WTC11 (cell line): ENCODE measurements around the gene P2RX6. TPM values are rescaled to one million over a fixed set of nuclear protein-coding genes. Genes with fewer than 3 reads are reported as not detected.
A peak's percentile ranks its signal among the peaks of the same experiment; 100 is the strongest.

Source experiments
- FOXK1 ChIP-seq: sonication (generic); formaldehyde crosslinking; IDR thresholded peaks from 2 replicates; pipeline ENCODE4 v1.8.0; 2022; ENCODE audit warnings: mild to moderate bottlenecking, moderate library complexity, missing genetic modification reagents
- FOXP1 ChIP-seq: sonication (generic); formaldehyde crosslinking; IDR thresholded peaks from 2 replicates; pipeline ENCODE4 v1.8.0; 2022; ENCODE audit warnings: missing genetic modification reagents, mild to moderate bottlenecking, moderate library complexity, borderline replicate concordance
- KAT7 ChIP-seq: sonication (generic); formaldehyde crosslinking; IDR thresholded peaks from 2 replicates; pipeline ENCODE4 v1.8.1; 2023; ENCODE audit warnings: missing genetic modification reagents, mild to moderate bottlenecking, borderline replicate concordance
- NFYB ChIP-seq: sonication (generic); formaldehyde crosslinking; conservative IDR thresholded peaks from 2 replicates; pipeline ENCODE4 v1.8.0; 2022; ENCODE audit warnings: low read depth, missing genetic modification reagents
- SP1 ChIP-seq: sonication (generic); formaldehyde crosslinking; conservative IDR thresholded peaks from 2 replicates; pipeline ENCODE4 v1.8.1; 2022; ENCODE audit warnings: missing genetic modification reagents
- TEAD1 ChIP-seq: sonication (generic); formaldehyde crosslinking; IDR thresholded peaks from 2 replicates; pipeline ENCODE4 v1.8.0; 2022; ENCODE audit warnings: mild to moderate bottlenecking, missing genetic modification reagents
- ZNF121 ChIP-seq: sonication (generic); formaldehyde crosslinking; IDR thresholded peaks from 2 replicates; pipeline ENCODE4 v1.8.0; 2023; ENCODE audit warnings: missing genetic modification reagents
- ZNF281 ChIP-seq: sonication (generic); formaldehyde crosslinking; IDR thresholded peaks from 2 replicates; pipeline ENCODE4 v1.8.0; 2023; ENCODE audit warnings: mild to moderate bottlenecking, missing genetic modification reagents
- ZNF396 ChIP-seq: fragments of 250-450 bp; sonication (Bioruptor Pico); IDR thresholded peaks from 2 replicates; pipeline ENCODE4 v1.8.0; 2021; ENCODE audit warnings: mild to moderate bottlenecking, moderate library complexity, borderline replicate concordance
- total RNA-seq: library from RNA; stranded (reverse); gene quantifications from 3 replicates; pipeline ENCODE4 v1.2.3, GENCODE V29; 2021
- TF ChIP-seq, protein P1 (sequence below): sonication (generic); formaldehyde crosslinking; IDR thresholded peaks from 2 replicates; pipeline ENCODE4 v1.8.0; 2022; ENCODE audit warnings: mild to moderate bottlenecking, missing genetic modification reagents
- TF ChIP-seq, protein P2 (sequence below): sonication (generic); formaldehyde crosslinking; IDR thresholded peaks from 2 replicates; pipeline ENCODE4 v1.8.1; 2023; ENCODE audit warnings: mild to moderate bottlenecking, moderate library complexity, missing genetic modification reagents
- TF ChIP-seq, protein P3 (sequence below): fragments of 250-450 bp; sonication (Bioruptor Pico); IDR thresholded peaks from 2 replicates; pipeline ENCODE4 v1.9.0; 2021; ENCODE audit warnings: mild to moderate bottlenecking
- TF ChIP-seq, protein P4 (sequence below): sonication (generic); formaldehyde crosslinking; conservative IDR thresholded peaks from 2 replicates; pipeline ENCODE4 v1.8.1; 2023; ENCODE audit warnings: mild to moderate bottlenecking, low read depth, missing genetic modification reagents, moderate library complexity
- TF ChIP-seq, protein P5 (sequence below): sonication (generic); formaldehyde crosslinking; IDR thresholded peaks from 2 replicates; pipeline ENCODE4 v1.8.1; 2023; ENCODE audit warnings: mild to moderate bottlenecking, missing genetic modification reagents, borderline replicate concordance

The P2RX6 gene
- total RNA-seq, 1 experiment from 2014 or later: 0.13 TPM

DNA sequence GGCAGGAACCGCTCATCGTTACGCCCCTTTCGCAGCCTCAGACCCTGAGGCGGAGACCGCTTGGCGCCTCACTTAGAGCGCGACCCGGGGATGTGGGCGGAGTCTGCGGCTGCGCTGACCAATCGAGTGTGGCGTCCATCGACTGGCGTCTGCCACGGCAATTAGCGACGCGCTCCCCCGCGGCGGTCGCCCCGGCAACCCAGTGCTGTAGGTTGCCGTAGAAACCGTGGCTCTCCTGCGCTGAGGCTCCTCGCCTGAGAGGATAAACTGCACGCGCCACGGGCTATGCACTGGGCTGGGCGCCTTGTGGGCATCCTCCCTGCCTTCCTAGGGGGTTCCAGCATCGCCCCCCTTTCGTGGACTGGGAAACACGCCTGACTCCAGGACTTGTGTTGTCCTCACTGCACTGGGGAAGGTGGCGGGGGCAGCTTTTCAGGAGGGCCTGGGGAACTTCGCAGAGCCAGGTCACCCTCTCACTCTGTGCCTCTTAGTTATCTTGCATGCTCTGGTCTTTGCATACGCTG lies 701 bp upstream of the P2RX6 start (continued):
- TF ChIP-seq SP1 (CRISPR knock-in tag) (peak; percentile 67), FOXK1 (CRISPR knock-in tag) (peak; percentile 41; the same call in 1 of the 2 replicates), KAT7 (CRISPR knock-in tag) (no peak), TEAD1 (CRISPR knock-in tag) (0 out of 2 replicates have a peak, but pooled peaks have one; percentile 29), FOXP1 (CRISPR knock-in tag) (0 out of 2 replicates have a peak, but pooled peaks have one; percentile 1), ZNF396 (CRISPR knock-in tag) (no peak), ZNF121 (CRISPR knock-in tag) (no peak), ZNF281 (CRISPR knock-in tag) (no peak), NFYB (peak; percentile 68)
- TF ChIP-seq, protein P1, sequence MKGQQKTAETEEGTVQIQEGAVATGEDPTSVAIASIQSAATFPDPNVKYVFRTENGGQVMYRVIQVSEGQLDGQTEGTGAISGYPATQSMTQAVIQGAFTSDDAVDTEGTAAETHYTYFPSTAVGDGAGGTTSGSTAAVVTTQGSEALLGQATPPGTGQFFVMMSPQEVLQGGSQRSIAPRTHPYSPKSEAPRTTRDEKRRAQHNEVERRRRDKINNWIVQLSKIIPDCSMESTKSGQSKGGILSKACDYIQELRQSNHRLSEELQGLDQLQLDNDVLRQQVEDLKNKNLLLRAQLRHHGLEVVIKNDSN (CRISPR knock-in tag): no peak
- TF ChIP-seq, protein P2, sequence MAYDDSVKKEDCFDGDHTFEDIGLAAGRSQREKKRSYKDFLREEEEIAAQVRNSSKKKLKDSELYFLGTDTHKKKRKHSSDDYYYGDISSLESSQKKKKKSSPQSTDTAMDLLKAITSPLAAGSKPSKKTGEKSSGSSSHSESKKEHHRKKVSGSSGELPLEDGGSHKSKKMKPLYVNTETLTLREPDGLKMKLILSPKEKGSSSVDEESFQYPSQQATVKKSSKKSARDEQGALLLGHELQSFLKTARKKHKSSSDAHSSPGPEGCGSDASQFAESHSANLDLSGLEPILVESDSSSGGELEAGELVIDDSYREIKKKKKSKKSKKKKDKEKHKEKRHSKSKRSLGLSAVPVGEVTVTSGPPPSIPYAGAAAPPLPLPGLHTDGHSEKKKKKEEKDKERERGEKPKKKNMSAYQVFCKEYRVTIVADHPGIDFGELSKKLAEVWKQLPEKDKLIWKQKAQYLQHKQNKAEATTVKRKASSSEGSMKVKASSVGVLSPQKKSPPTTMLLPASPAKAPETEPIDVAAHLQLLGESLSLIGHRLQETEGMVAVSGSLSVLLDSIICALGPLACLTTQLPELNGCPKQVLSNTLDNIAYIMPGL (CRISPR knock-in tag): no peak
- TF ChIP-seq, protein P3, sequence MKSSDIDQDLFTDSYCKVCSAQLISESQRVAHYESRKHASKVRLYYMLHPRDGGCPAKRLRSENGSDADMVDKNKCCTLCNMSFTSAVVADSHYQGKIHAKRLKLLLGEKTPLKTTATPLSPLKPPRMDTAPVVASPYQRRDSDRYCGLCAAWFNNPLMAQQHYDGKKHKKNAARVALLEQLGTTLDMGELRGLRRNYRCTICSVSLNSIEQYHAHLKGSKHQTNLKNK (CRISPR knock-in tag): no peak
- TF ChIP-seq, protein P4, sequence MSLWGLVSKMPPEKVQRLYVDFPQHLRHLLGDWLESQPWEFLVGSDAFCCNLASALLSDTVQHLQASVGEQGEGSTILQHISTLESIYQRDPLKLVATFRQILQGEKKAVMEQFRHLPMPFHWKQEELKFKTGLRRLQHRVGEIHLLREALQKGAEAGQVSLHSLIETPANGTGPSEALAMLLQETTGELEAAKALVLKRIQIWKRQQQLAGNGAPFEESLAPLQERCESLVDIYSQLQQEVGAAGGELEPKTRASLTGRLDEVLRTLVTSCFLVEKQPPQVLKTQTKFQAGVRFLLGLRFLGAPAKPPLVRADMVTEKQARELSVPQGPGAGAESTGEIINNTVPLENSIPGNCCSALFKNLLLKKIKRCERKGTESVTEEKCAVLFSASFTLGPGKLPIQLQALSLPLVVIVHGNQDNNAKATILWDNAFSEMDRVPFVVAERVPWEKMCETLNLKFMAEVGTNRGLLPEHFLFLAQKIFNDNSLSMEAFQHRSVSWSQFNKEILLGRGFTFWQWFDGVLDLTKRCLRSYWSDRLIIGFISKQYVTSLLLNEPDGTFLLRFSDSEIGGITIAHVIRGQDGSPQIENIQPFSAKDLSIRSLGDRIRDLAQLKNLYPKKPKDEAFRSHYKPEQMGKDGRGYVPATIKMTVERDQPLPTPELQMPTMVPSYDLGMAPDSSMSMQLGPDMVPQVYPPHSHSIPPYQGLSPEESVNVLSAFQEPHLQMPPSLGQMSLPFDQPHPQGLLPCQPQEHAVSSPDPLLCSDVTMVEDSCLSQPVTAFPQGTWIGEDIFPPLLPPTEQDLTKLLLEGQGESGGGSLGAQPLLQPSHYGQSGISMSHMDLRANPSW (CRISPR knock-in tag): no peak
- TF ChIP-seq, protein P5, sequence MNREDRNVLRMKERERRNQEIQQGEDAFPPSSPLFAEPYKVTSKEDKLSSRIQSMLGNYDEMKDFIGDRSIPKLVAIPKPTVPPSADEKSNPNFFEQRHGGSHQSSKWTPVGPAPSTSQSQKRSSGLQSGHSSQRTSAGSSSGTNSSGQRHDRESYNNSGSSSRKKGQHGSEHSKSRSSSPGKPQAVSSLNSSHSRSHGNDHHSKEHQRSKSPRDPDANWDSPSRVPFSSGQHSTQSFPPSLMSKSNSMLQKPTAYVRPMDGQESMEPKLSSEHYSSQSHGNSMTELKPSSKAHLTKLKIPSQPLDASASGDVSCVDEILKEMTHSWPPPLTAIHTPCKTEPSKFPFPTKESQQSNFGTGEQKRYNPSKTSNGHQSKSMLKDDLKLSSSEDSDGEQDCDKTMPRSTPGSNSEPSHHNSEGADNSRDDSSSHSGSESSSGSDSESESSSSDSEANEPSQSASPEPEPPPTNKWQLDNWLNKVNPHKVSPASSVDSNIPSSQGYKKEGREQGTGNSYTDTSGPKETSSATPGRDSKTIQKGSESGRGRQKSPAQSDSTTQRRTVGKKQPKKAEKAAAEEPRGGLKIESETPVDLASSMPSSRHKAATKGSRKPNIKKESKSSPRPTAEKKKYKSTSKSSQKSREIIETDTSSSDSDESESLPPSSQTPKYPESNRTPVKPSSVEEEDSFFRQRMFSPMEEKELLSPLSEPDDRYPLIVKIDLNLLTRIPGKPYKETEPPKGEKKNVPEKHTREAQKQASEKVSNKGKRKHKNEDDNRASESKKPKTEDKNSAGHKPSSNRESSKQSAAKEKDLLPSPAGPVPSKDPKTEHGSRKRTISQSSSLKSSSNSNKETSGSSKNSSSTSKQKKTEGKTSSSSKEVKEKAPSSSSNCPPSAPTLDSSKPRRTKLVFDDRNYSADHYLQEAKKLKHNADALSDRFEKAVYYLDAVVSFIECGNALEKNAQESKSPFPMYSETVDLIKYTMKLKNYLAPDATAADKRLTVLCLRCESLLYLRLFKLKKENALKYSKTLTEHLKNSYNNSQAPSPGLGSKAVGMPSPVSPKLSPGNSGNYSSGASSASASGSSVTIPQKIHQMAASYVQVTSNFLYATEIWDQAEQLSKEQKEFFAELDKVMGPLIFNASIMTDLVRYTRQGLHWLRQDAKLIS (CRISPR knock-in tag): no peak
